IMR-90 (cell line): Measurements from ENCODE around the gene FBRSL1. TPM values are rescaled to one million over a fixed set of nuclear protein-coding genes. Genes with fewer than 3 reads are reported as not detected.

ENCODE experiments used
- ATAC-seq: fragments of 200-7000 bp; cut with Tn5 transposase; 2 replicates; pipeline ENCODE4 v1.9.1; 2020; ENCODE audit warnings: low read depth, mild to moderate bottlenecking, moderate library complexity
- BruUV-seq: library from RNA; stranded (reverse); fragments of 400-500 nt; replicated peaks from 2 replicates; lab custom pipeline; 2021; lab: Mats Ljungman, UMichigan
- CTCF ChIA-PET: fragments of 300-600 bp; formaldehyde crosslinking; extraction: SDS; loops from one replicate; lab custom pipeline; 2021; ENCODE audit warnings: antibody characterized with exemption; lab: Yijun Ruan, JAX
- POLR2A ChIA-PET: fragments of 300-600 bp; sonication (Branson Sonifier 250); formaldehyde crosslinking; loops from one replicate; lab custom pipeline; 2022; ENCODE audit warnings: antibody characterized with exemption; ENCODE audit not compliant: unreplicated experiment; lab: Charles Lee
- DNase-seq: peaks from one replicate; pipeline ENCODE4 v3.0.0; 2013
- H2AFZ ChIP-seq: replicated peaks from 2 replicates; pipeline ENCODE3; 2013; ENCODE audit warnings: low read length, mild to moderate bottlenecking; ENCODE audit not compliant: poor library complexity
- H2AK5ac ChIP-seq: 2 replicates; pipeline ENCODE4 v1.6.1; 2013; ENCODE audit warnings: low read depth, low read length, inconsistent platforms
- H2AK9ac ChIP-seq: replicated peaks from 2 replicates; pipeline ENCODE3; 2013; ENCODE audit warnings: mild to moderate bottlenecking, low read depth, low read length, moderate library complexity; ENCODE audit not compliant: poor library complexity
- H2BK120ac ChIP-seq: 2 replicates; pipeline ENCODE4 v1.6.1; 2013; ENCODE audit warnings: low read depth, low read length, inconsistent platforms
- H2BK15ac ChIP-seq: 3 replicates; pipeline ENCODE4 v1.6.1; 2013; ENCODE audit warnings: low read depth, low read length, inconsistent platforms
- H2BK20ac ChIP-seq: 2 replicates; pipeline ENCODE4 v1.6.1; 2013; ENCODE audit warnings: low read depth, mild to moderate bottlenecking, inconsistent platforms, low read length, moderate library complexity
- H2BK5ac ChIP-seq: 2 replicates; pipeline ENCODE4 v1.6.1; 2013; ENCODE audit warnings: mild to moderate bottlenecking, low read depth, low read length, inconsistent platforms; ENCODE audit not compliant: poor library complexity, severe bottlenecking
- H3K14ac ChIP-seq: replicated peaks from 2 replicates; pipeline ENCODE4 v1.6.1; 2013; ENCODE audit warnings: low read depth, low read length, inconsistent platforms
- H3K18ac ChIP-seq: 2 replicates; pipeline ENCODE4 v1.6.1; 2013; ENCODE audit warnings: low read depth, low read length, control low read depth
- H3K23ac ChIP-seq: 2 replicates; pipeline ENCODE4 v1.6.1; 2013; ENCODE audit warnings: low read depth, low read length, inconsistent platforms
- H3K27ac ChIP-seq: 2 replicates; pipeline ENCODE4 v1.5.1; 2013; ENCODE audit warnings: mild to moderate bottlenecking, control low read depth, low read length; ENCODE audit not compliant: insufficient read depth
- H3K27me3 ChIP-seq: 2 replicates; pipeline ENCODE4 v1.6.1; 2013; ENCODE audit warnings: low read length; ENCODE audit not compliant: control insufficient read depth, insufficient read depth
- H3K36me3 ChIP-seq: 2 replicates; pipeline ENCODE4 v1.6.1; 2013; ENCODE audit warnings: low read length, mixed read lengths; ENCODE audit not compliant: control insufficient read depth, insufficient read depth
- H3K4ac ChIP-seq: 2 replicates; pipeline ENCODE4 v1.6.1; 2013; ENCODE audit warnings: low read depth, low read length, inconsistent platforms
- H3K4me1 ChIP-seq: 2 replicates; pipeline ENCODE4 v1.6.1; 2013; ENCODE audit warnings: low read length, mixed read lengths; ENCODE audit not compliant: control insufficient read depth, insufficient read depth
- H3K4me2 ChIP-seq: 2 replicates; pipeline ENCODE4 v1.6.1; 2013; ENCODE audit warnings: low read depth, mild to moderate bottlenecking, control low read depth, low read length, moderate library complexity
- H3K4me3 ChIP-seq: 2 replicates; pipeline ENCODE4 v1.5.1; 2013; ENCODE audit warnings: low read depth, mild to moderate bottlenecking, control low read depth, low read length, moderate library complexity; ENCODE audit not compliant: insufficient read depth
- H3K56ac ChIP-seq: 2 replicates; pipeline ENCODE4 v1.6.1; 2013; ENCODE audit warnings: low read length, inconsistent platforms; ENCODE audit not compliant: insufficient read depth; ENCODE audit errors: extremely low read depth
- H3K79me1 ChIP-seq, 2 experiments: 2 replicates each; pipeline ENCODE4 v1.6.1; 2013; ENCODE audit warnings: low read length in 2 of 2, inconsistent platforms in 1 of 2, low read depth in 1 of 2
- H3K9ac ChIP-seq: 2 replicates; pipeline ENCODE4 v1.6.1; 2013; ENCODE audit warnings: low read depth, low read length, control low read depth
- H3K9me1 ChIP-seq: 2 replicates; pipeline ENCODE4 v1.6.1; 2013; ENCODE audit warnings: low read length, inconsistent platforms; ENCODE audit not compliant: insufficient read depth
- H3K9me3 ChIP-seq: 2 replicates; pipeline ENCODE4 v1.6.1; 2013; ENCODE audit warnings: low read length; ENCODE audit not compliant: control insufficient read depth, insufficient read depth
- H4K20me1 ChIP-seq: 2 replicates; pipeline ENCODE4 v1.6.1; 2013; ENCODE audit warnings: low read length, inconsistent platforms; ENCODE audit not compliant: insufficient read depth
- H4K5ac ChIP-seq: 2 replicates; pipeline ENCODE4 v1.6.1; 2013; ENCODE audit warnings: mild to moderate bottlenecking, low read depth, low read length, control low read depth
- H4K8ac ChIP-seq, 2 experiments: 2 replicates each; pipeline ENCODE4 v1.6.1; 2013; ENCODE audit warnings: low read depth in 2 of 2, low read length in 2 of 2, control low read depth in 1 of 2, inconsistent platforms in 1 of 2
- H4K91ac ChIP-seq: 2 replicates; pipeline ENCODE4 v1.6.1; 2013; ENCODE audit warnings: low read depth, low read length, inconsistent platforms; ENCODE audit not compliant: insufficient read depth
- BHLHE40 ChIP-seq: fragments of 150-350 bp; IDR thresholded peaks from 2 replicates; pipeline ENCODE4 v1.6.1; 2016; ENCODE audit warnings: mild to moderate bottlenecking, low read depth, low read length
- MAZ ChIP-seq: IDR thresholded peaks from 2 replicates; pipeline ENCODE4 v1.6.1; 2012; ENCODE audit warnings: low read depth, mild to moderate bottlenecking, low read length, improper control_type of control experiment, moderate library complexity, borderline replicate concordance
- POLR2A ChIP-seq: IDR thresholded peaks from 2 replicates; pipeline ENCODE4 v1.6.1; 2012; ENCODE audit warnings: mild to moderate bottlenecking, low read depth, low read length
- RCOR1 ChIP-seq: IDR thresholded peaks from 2 replicates; pipeline ENCODE4 v1.6.1; 2012; ENCODE audit warnings: mild to moderate bottlenecking, low read length, improper control_type of control experiment; ENCODE audit not compliant: insufficient replicate concordance
- RFX5 ChIP-seq: IDR thresholded peaks from 2 replicates; pipeline ENCODE4 v1.8.0; 2012; ENCODE audit warnings: low read depth, mild to moderate bottlenecking, low read length, moderate library complexity
- WGBS, 2 experiments: methylation state at CpG; one replicate each; pipeline versions ENCODE4 v1.1.5 to v1.1.7; 2013; ENCODE audit warnings: missing lambda C conversion rate in 2 of 2; ENCODE audit not compliant: insufficient read length in 1 of 2; ENCODE audit errors: extremely low coverage in 2 of 2; 5-methylcytosine and 5-hydroxymethylcytosine counted together
- dilution Hi-C: fragments of 300-500 bp; cut with HindIII; formaldehyde crosslinking; loops from one replicate; pipeline ENCODE4 v1.14.3; 2018; ENCODE audit warnings: low sequenced_read_pairs; ENCODE audit not compliant: unreplicated experiment
- in situ Hi-C: fragments of 300-500 bp; cut with MboI; formaldehyde crosslinking; loops from 3 replicates; pipeline ENCODE4 v1.14.3; 2019; ENCODE audit warnings: low sequenced_read_pairs, inconsistent platforms, mixed read lengths
- intact Hi-C: fragments of 100-400 bp; cut with micrococcal nuclease; formaldehyde crosslinking; loops from 2 replicates; pipeline ENCODE4 v1.10.0; 2022
- polyA plus RNA-seq, 3 experiments: library from polyadenylated mRNA; depleted of rRNA; stranded (reverse); fragments of >200 nt; gene quantifications; 2 replicates each; pipeline ENCODE4 v1.2.3, GENCODE V29; 2012; ENCODE audit warnings: low replicate concordance in 1 of 3
- total RNA-seq: library from RNA; depleted of rRNA; stranded (reverse); fragments of >200 nt; gene quantifications from 2 replicates; pipeline ENCODE4 v1.2.3, GENCODE V29; 2012
- TF ChIP-seq, protein P1 (sequence below): conservative IDR thresholded peaks from 2 replicates; pipeline ENCODE4 v1.5.1; 2012; ENCODE audit warnings: mild to moderate bottlenecking, low read depth, low read length, improper control_type of control experiment
- TF ChIP-seq, protein P2 (sequence below): fragments of 150-350 bp; IDR thresholded peaks from 2 replicates; pipeline ENCODE4 v1.6.1; 2017; ENCODE audit warnings: mild to moderate bottlenecking, antibody characterized with exemption, low read length, low read depth

FBRSL1 gene
- total and polyA plus RNA-seq, 2 of the 4 experiments (the other 2 are of a cell fraction): 0.36 to 10.8 TPM

DNA sequence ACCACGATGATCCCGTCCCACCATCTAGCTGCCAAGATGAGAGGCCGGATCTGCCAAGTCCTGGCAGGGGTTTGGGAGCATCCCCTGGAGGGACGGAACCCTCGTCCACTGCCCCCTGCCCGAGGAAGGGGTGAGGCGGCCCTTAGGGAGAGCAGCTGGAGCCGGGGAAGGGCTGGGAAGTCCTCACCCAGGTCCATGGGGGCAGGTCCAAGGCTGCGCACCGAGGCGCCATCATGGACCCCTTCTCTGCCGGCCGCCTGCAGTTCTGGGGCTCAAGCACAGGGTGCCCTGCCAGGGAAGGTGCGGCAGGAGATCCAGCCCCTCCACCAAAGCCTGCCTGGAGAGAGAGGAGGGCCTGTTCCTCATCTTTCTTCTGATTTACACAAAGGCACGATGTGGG is 17.6 kb upstream of the FBRSL1 start:
- Histone ChIP-seq H3K9me1 (no peaks in the 10 kb centered on the region), H2BK120ac (no peak overlapping the region), H3K14ac (no peak overlapping the region), H3K9me3 (peaks cover 4% of the 10 kb centered on the region; the same call in 1 of the 2 replicates), H3K27me3 (peaks cover 3% of the 10 kb centered on the region; the same call in 1 of the 2 replicates), H3K4me1 (no peaks in the 10 kb centered on the region), H3K4ac (no peak overlapping the region), H3K9ac (no peak overlapping the region), H3K56ac (no peak overlapping the region), H4K5ac (no peak overlapping the region), H3K36me3 (no peaks in the 10 kb centered on the region), H4K20me1 (no peaks in the 10 kb centered on the region), H3K23ac (no peak overlapping the region), H2BK15ac (no peak overlapping the region), H2BK5ac (no peak overlapping the region), H3K4me3 (no peak overlapping the region), H2AK9ac (no peak overlapping the region), H4K91ac (no peak overlapping the region), H3K18ac (no peak overlapping the region), H2AFZ (no peak overlapping the region), H2AK5ac (no peak overlapping the region), H3K79me1 (no peaks in the 10 kb centered on the region), H3K27ac (no peak overlapping the region), H4K8ac (no peak overlapping the region), H2BK20ac (no peak overlapping the region), H3K4me2 (no peak overlapping the region)
- BruUV-seq: no TSS peak
- DNase-seq (no peak), ATAC-seq (no peak)
- intact Hi-C loops (no loop called here), dilution Hi-C loops (no loop called here), in situ Hi-C loops (no loop called here)
- ChIA-PET POLR2A (no interaction called here), CTCF (no interaction called here)
- WGBS, 2 experiments: 100% methylated on average over 1 of the region's 15 CpGs; no CpG with 5 or more reads in 1 of the 2 experiments
- TF ChIP-seq RCOR1: no peak
- TF ChIP-seq MAZ: no peak
- TF ChIP-seq, protein P1, sequence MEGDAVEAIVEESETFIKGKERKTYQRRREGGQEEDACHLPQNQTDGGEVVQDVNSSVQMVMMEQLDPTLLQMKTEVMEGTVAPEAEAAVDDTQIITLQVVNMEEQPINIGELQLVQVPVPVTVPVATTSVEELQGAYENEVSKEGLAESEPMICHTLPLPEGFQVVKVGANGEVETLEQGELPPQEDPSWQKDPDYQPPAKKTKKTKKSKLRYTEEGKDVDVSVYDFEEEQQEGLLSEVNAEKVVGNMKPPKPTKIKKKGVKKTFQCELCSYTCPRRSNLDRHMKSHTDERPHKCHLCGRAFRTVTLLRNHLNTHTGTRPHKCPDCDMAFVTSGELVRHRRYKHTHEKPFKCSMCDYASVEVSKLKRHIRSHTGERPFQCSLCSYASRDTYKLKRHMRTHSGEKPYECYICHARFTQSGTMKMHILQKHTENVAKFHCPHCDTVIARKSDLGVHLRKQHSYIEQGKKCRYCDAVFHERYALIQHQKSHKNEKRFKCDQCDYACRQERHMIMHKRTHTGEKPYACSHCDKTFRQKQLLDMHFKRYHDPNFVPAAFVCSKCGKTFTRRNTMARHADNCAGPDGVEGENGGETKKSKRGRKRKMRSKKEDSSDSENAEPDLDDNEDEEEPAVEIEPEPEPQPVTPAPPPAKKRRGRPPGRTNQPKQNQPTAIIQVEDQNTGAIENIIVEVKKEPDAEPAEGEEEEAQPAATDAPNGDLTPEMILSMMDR: no peak
- no peak for TF ChIP-seq POLR2A
- no peak for TF ChIP-seq RFX5
- TF ChIP-seq, protein P2, sequence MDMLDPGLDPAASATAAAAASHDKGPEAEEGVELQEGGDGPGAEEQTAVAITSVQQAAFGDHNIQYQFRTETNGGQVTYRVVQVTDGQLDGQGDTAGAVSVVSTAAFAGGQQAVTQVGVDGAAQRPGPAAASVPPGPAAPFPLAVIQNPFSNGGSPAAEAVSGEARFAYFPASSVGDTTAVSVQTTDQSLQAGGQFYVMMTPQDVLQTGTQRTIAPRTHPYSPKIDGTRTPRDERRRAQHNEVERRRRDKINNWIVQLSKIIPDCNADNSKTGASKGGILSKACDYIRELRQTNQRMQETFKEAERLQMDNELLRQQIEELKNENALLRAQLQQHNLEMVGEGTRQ: no peak
- no peak for TF ChIP-seq BHLHE40
